OCI-LY1 (cell line): ENCODE data around the gene KCNH3.

ENCODE experiments used
- CTCF ChIP-seq: fragments of 200-600 bp; sonication (generic), shearing (Covaris generic); IDR thresholded peaks from 2 replicates; pipeline ENCODE4 v1.5.1; 2017; ENCODE audit warnings: mild to moderate bottlenecking, antibody characterized with exemption, low read length, moderate library complexity, mixed read lengths
- EZH2 ChIP-seq: fragments of 200-600 bp; sonication (generic), shearing (Covaris generic); IDR thresholded peaks from 2 replicates; pipeline ENCODE4 v1.8.0; 2017; ENCODE audit warnings: borderline replicate concordance, mixed run types, mild to moderate bottlenecking, antibody characterized with exemption, low read length, moderate library complexity, mixed read lengths

GRCh38 chr12:49548481-49548821 lies 9.6 kb downstream of the KCNH3 start:
- TF ChIP-seq CTCF (no peak), EZH2 (no peak)
